Neural progenitor cell (in vitro differentiated cells): ENCODE data around the gene VDAC2. TPM values are rescaled to one million over a fixed set of nuclear protein-coding genes. Genes with fewer than 3 reads are reported as not detected.

Experiments
- DNase-seq: peaks from one replicate; pipeline ENCODE4 v3.0.0-alpha.2; 2016; ENCODE audit warnings: low spot score
- H2AFZ ChIP-seq: fragments of 200-600 bp; sonication (generic); replicated peaks from 2 replicates; pipeline ENCODE4 v1.6.1; 2016; ENCODE audit warnings: antibody characterized with exemption
- H3F3A ChIP-seq: fragments of 200-600 bp; sonication (generic); 2 replicates; pipeline ENCODE4 v1.6.1; 2016; ENCODE audit warnings: antibody characterized with exemption, low read depth
- H3K27ac ChIP-seq: fragments of 200-600 bp; sonication (generic); 2 replicates; pipeline ENCODE4 v1.5.1; 2016; ENCODE audit warnings: mild to moderate bottlenecking
- H3K27me3 ChIP-seq: fragments of 200-600 bp; sonication (generic); 2 replicates; pipeline ENCODE4 v1.6.1; 2016; ENCODE audit warnings: mild to moderate bottlenecking, moderate library complexity
- H3K36me3 ChIP-seq: fragments of 200-600 bp; sonication (generic); 2 replicates; pipeline ENCODE4 v1.5.1; 2016
- H3K4me1 ChIP-seq: fragments of 200-600 bp; sonication (generic); 2 replicates; pipeline ENCODE4 v1.6.1; 2016; ENCODE audit warnings: mixed run types
- H3K4me2 ChIP-seq: fragments of 200-600 bp; sonication (generic); 2 replicates; pipeline ENCODE4 v1.6.1; 2016
- H3K4me3 ChIP-seq: fragments of 200-600 bp; sonication (generic); 2 replicates; pipeline ENCODE4 v1.5.1; 2016
- H3K79me2 ChIP-seq: fragments of 200-600 bp; sonication (generic); 2 replicates; pipeline ENCODE4 v1.6.1; 2016; ENCODE audit warnings: low read depth
- H3K9ac ChIP-seq: fragments of 200-600 bp; sonication (generic); 2 replicates; pipeline ENCODE4 v1.6.1; 2016
- H3K9me3 ChIP-seq: fragments of 200-600 bp; sonication (generic); 2 replicates; pipeline ENCODE4 v1.5.1; 2016; ENCODE audit warnings: low read depth
- H4K20me1 ChIP-seq: fragments of 200-600 bp; sonication (generic); 2 replicates; pipeline ENCODE4 v1.6.1; 2016; ENCODE audit warnings: low read depth
- H3K27ac Mint-ChIP-seq: 3 replicates; pipeline ENCODE4 v1.8.0; 2021; ENCODE audit warnings: mixed read lengths
- H3K27me3 Mint-ChIP-seq: 2 replicates; pipeline ENCODE4 v1.8.0; 2022; ENCODE audit warnings: low read depth, mild to moderate bottlenecking, inconsistent platforms, moderate library complexity, mixed read lengths; ENCODE audit not compliant: insufficient read depth
- H3K36me3 Mint-ChIP-seq: 3 replicates; pipeline ENCODE4 v1.8.0; 2021; ENCODE audit warnings: mixed read lengths
- H3K4me1 Mint-ChIP-seq: 3 replicates; pipeline ENCODE4 v1.8.0; 2021; ENCODE audit warnings: mixed read lengths
- H3K4me3 Mint-ChIP-seq: 3 replicates; pipeline ENCODE4 v1.8.0; 2021; ENCODE audit warnings: mild to moderate bottlenecking, moderate library complexity, mixed read lengths
- H3K9me3 Mint-ChIP-seq: 3 replicates; pipeline ENCODE4 v1.8.0; 2020; ENCODE audit warnings: mixed read lengths
- EZH2 ChIP-seq: fragments of 200-600 bp; sonication (generic); IDR thresholded peaks from 2 replicates; pipeline ENCODE4 v1.6.1; 2017; ENCODE audit warnings: antibody characterized with exemption, mild to moderate bottlenecking, moderate library complexity
- EZH2phosphoT487 ChIP-seq: fragments of 200-600 bp; sonication (generic); IDR thresholded peaks from 2 replicates; pipeline ENCODE4 v1.6.1; 2017; ENCODE audit warnings: antibody characterized with exemption
- total RNA-seq: library from RNA; depleted of rRNA; stranded (reverse); fragments of >200 nt; gene quantifications from 2 replicates; pipeline ENCODE4 v1.2.3, GENCODE V29; 2015; ENCODE audit warnings: low replicate concordance
- TF ChIP-seq, protein P1 (sequence below): fragments of 200-600 bp; sonication (generic); IDR thresholded peaks from 2 replicates; pipeline ENCODE4 v1.5.1; 2017; ENCODE audit warnings: antibody characterized with exemption, mild to moderate bottlenecking

Gene VDAC2
- total RNA-seq, 1 donor from 2014 or later: 341 TPM

- Histone ChIP-seq H3K27me3 (no peaks in the 10 kb centered on the region), H3F3A (no peaks in the 10 kb centered on the region), H3K79me2 (no peaks in the 10 kb centered on the region), H3K4me1 (no peaks in the 10 kb centered on the region), H2AFZ (no peak overlapping the region), H3K9ac (no peak overlapping the region), H4K20me1 (no peaks in the 10 kb centered on the region), H3K4me2 (no peak overlapping the region), H3K4me3 (no peak overlapping the region), H3K27ac (no peak overlapping the region), H3K9me3 (no peaks in the 10 kb centered on the region), H3K36me3 (no peaks in the 10 kb centered on the region)
- Mint-ChIP-seq H3K4me1 (peaks cover 3% of the 10 kb centered on the region), H3K36me3 (no peaks in the 10 kb centered on the region), H3K4me3 (no peak overlapping the region), H3K9me3 (peaks cover 13% of the 10 kb centered on the region), H3K27me3 (peaks cover 5% of the 10 kb centered on the region), H3K27ac (peak overlapping the region; percentile 42)
- no peak for DNase-seq
- TF ChIP-seq EZH2 (no peak), EZH2phosphoT487 (no peak)
- TF ChIP-seq, protein P1, sequence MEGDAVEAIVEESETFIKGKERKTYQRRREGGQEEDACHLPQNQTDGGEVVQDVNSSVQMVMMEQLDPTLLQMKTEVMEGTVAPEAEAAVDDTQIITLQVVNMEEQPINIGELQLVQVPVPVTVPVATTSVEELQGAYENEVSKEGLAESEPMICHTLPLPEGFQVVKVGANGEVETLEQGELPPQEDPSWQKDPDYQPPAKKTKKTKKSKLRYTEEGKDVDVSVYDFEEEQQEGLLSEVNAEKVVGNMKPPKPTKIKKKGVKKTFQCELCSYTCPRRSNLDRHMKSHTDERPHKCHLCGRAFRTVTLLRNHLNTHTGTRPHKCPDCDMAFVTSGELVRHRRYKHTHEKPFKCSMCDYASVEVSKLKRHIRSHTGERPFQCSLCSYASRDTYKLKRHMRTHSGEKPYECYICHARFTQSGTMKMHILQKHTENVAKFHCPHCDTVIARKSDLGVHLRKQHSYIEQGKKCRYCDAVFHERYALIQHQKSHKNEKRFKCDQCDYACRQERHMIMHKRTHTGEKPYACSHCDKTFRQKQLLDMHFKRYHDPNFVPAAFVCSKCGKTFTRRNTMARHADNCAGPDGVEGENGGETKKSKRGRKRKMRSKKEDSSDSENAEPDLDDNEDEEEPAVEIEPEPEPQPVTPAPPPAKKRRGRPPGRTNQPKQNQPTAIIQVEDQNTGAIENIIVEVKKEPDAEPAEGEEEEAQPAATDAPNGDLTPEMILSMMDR: no peak
Measured at GRCh38 chr10:75260990-75261389, 50.4 kb downstream of the VDAC2 start.

DNA sequence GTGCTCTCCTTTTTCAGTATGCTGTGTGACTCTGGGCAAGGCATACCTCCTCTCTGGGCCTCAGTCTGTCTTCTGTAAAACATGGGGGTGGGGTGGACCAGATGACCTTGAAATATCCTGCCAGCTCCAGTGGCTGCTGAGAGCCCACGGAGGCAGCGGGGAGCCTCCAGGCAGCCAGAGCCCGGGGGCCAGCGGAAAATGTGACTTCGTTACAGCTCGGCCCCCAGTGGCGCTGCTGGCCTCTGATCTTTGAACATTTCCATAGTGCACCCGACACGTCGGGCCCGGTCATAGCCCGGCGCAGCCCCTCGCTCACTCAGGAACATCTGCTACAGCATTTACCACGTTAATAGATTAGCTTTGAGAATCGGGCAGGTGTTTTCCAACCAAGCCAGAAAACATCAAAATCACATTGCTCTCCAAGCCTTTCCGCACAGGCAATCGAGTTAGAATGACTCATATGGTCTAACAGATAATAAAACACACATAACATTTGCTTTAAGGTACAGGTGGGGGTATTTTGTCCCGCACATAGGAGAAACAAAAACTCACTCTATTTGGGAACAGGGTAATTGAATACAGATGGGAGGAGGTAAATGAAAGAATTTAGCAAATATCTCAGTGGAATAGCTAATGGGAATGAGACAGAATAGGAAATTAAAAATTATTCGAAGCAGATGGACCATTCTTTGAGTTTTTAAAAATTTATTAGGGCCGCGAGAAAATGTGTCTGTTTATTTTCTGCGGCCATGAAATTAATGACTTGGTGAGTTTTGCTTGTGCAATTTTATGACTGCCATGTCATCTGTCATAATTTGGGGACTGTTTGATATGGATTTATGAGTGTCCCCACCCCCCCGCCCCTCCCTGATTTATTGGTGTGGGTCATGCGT is 51.5 kb downstream of the VDAC2 start:
- no peaks in the 10 kb centered on the region for H3F3A ChIP-seq
- TF ChIP-seq EZH2phosphoT487: no peak
- TF ChIP-seq, protein P1: no peak

DNA sequence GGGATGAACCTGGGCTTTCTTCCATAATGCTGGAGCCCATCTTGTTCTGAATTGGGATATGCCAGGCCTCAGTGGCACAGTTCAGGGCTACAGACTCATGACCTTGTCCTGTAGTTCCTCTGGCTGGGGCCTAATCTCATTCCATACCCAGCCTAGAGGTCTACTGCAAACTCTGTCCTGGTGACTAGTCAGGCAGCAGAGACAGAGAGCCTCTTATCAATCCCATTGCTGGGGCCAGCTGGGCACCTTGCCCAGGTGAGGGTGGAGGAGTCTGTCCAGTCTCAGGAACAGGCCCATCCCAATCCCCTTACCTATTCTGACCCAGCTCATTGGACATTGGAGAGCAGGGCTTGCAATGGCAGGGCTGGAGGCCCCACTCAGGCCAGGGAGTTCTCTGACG is 53.2 kb downstream of the VDAC2 start:
- Histone ChIP-seq H3K4me2 (no peak overlapping the region), H3K4me1 (no peaks in the 10 kb centered on the region), H2AFZ (no peak overlapping the region), H3K79me2 (no peaks in the 10 kb centered on the region), H3K4me3 (no peak overlapping the region), H3K36me3 (no peaks in the 10 kb centered on the region), H4K20me1 (no peaks in the 10 kb centered on the region), H3K9ac (no peak overlapping the region), H3K9me3 (no peaks in the 10 kb centered on the region), H3K27me3 (no peaks in the 10 kb centered on the region), H3K27ac (no peak overlapping the region), H3F3A (no peaks in the 10 kb centered on the region)
- H3K4me3 Mint-ChIP-seq: no peak overlapping the region
- peaks cover 8% of the 10 kb centered on the region for H3K27me3 Mint-ChIP-seq
- peaks cover 3% of the 10 kb centered on the region for H3K4me1 Mint-ChIP-seq
- H3K27ac Mint-ChIP-seq: no peak overlapping the region
- TF ChIP-seq EZH2phosphoT487 (no peak), EZH2 (no peak)
- TF ChIP-seq, protein P1: no peak
- peaks cover 11% of the 10 kb centered on the region for H3K9me3 Mint-ChIP-seq
- no peak for DNase-seq
- no peaks in the 10 kb centered on the region for H3K36me3 Mint-ChIP-seq

More for the DNA sequence above, 51.5 kb downstream of the VDAC2 start:
- no peak overlapping the region for H3K27ac Mint-ChIP-seq
- H3K27me3 ChIP-seq: no peaks in the 10 kb centered on the region
- H3K79me2 ChIP-seq: no peaks in the 10 kb centered on the region
- H3K4me2 ChIP-seq: no peak overlapping the region
- peaks cover 3% of the 10 kb centered on the region for H3K4me1 Mint-ChIP-seq
- H3K9me3 Mint-ChIP-seq: peaks cover 13% of the 10 kb centered on the region
- H3K27ac ChIP-seq: no peak overlapping the region
- H3K9ac ChIP-seq: no peak overlapping the region
- no peak overlapping the region for H3K4me3 ChIP-seq
- H3K36me3 ChIP-seq: no peaks in the 10 kb centered on the region
- DNase-seq: no peak
- no peak overlapping the region for H2AFZ ChIP-seq
- H3K4me3 Mint-ChIP-seq: no peak overlapping the region
- H3K27me3 Mint-ChIP-seq: peaks cover 8% of the 10 kb centered on the region
- H3K4me1 ChIP-seq: no peaks in the 10 kb centered on the region
- no peaks in the 10 kb centered on the region for H3K36me3 Mint-ChIP-seq
- no peaks in the 10 kb centered on the region for H3K9me3 ChIP-seq
- H4K20me1 ChIP-seq: no peaks in the 10 kb centered on the region
